Mesenchymal stem cell (in vitro differentiated cells and primary cell): Measurements from ENCODE around the gene HAND2.

Experiments used
- DNase-seq: peaks from one replicate; pipeline ENCODE4 v3.0.0-alpha.2; 2013
- H2AFZ ChIP-seq: one replicate; pipeline ENCODE4 v1.6.1; 2013; ENCODE audit warnings: low read depth, mild to moderate bottlenecking, control low read depth, inconsistent platforms, low read length, moderate library complexity
- H2AK5ac ChIP-seq: 2 replicates; pipeline ENCODE4 v1.6.1; 2013; ENCODE audit warnings: low read length, moderate library complexity, mild to moderate bottlenecking, inconsistent platforms; ENCODE audit not compliant: severe bottlenecking
- H2BK120ac ChIP-seq: one replicate; pipeline ENCODE4 v1.6.1; 2013; ENCODE audit warnings: low read depth, mild to moderate bottlenecking, inconsistent platforms, low read length, moderate library complexity
- H2BK12ac ChIP-seq, 2 experiments: one replicate each; pipeline ENCODE4 v1.6.1; 2013; ENCODE audit warnings: inconsistent platforms in 2 of 2, low read length in 2 of 2, mild to moderate bottlenecking in 2 of 2, moderate library complexity in 2 of 2, control low read depth in 1 of 2
- H2BK15ac ChIP-seq: one replicate; pipeline ENCODE4 v1.6.1; 2013; ENCODE audit warnings: mild to moderate bottlenecking, low read depth, inconsistent platforms; ENCODE audit not compliant: poor library complexity, severe bottlenecking
- H2BK5ac ChIP-seq: 2 replicates; pipeline ENCODE4 v1.6.1; 2013; ENCODE audit warnings: low read depth, mild to moderate bottlenecking, low read length, control low read depth, inconsistent platforms; ENCODE audit not compliant: poor library complexity, severe bottlenecking
- H3K14ac ChIP-seq, 2 experiments: one replicate each; pipeline ENCODE4 v1.6.1; 2013; ENCODE audit warnings: inconsistent platforms in 2 of 2, low read length in 2 of 2, control low read depth in 1 of 2, mild to moderate bottlenecking in 1 of 2, moderate library complexity in 1 of 2
- H3K18ac ChIP-seq, 2 experiments: one replicate each; pipeline ENCODE4 v1.6.1; 2013; ENCODE audit warnings: inconsistent platforms in 2 of 2, low read length in 2 of 2, control low read depth in 1 of 2, low read depth in 1 of 2, mild to moderate bottlenecking in 1 of 2
- H3K23ac ChIP-seq, 2 experiments: one replicate each; pipeline ENCODE4 v1.6.1; 2013; ENCODE audit warnings: inconsistent platforms in 2 of 2, low read length in 2 of 2, mild to moderate bottlenecking in 2 of 2, moderate library complexity in 2 of 2, control low read depth in 1 of 2
- H3K27ac ChIP-seq: 2 replicates; pipeline ENCODE4 v1.5.1; 2013; ENCODE audit warnings: mild to moderate bottlenecking, moderate library complexity, low read length, control low read depth, inconsistent platforms; ENCODE audit not compliant: poor library complexity, severe bottlenecking
- H3K27me3 ChIP-seq, 2 experiments: 2 replicates each; pipeline versions ENCODE4 v1.6.1 to v1.7.0; 2013; ENCODE audit warnings: low read length in 2 of 2, mild to moderate bottlenecking in 2 of 2, moderate library complexity in 2 of 2, control low read depth in 1 of 2, inconsistent platforms in 1 of 2; ENCODE audit not compliant: control insufficient read depth in 1 of 2, insufficient read depth in 1 of 2
- H3K36me3 ChIP-seq, 2 experiments: 2 replicates each; pipeline versions ENCODE4 v1.6.1 to v1.7.0; 2013; ENCODE audit warnings: low read length in 2 of 2, control low read depth in 1 of 2, inconsistent platforms in 1 of 2, low read depth in 1 of 2, mild to moderate bottlenecking in 1 of 2; ENCODE audit not compliant: insufficient read depth in 2 of 2, control insufficient read depth in 1 of 2
- H3K4ac ChIP-seq, 2 experiments: one replicate each; pipeline ENCODE4 v1.6.1; 2013; ENCODE audit warnings: inconsistent platforms in 2 of 2, low read length in 2 of 2, mild to moderate bottlenecking in 2 of 2, moderate library complexity in 2 of 2, control low read depth in 1 of 2, low read depth in 1 of 2
- H3K4me1 ChIP-seq: 2 replicates; pipeline ENCODE4 v1.6.1; 2013; ENCODE audit warnings: low read depth, low read length, control low read depth; ENCODE audit not compliant: control insufficient read depth, insufficient read depth
- H3K4me2 ChIP-seq: 2 replicates; pipeline ENCODE4 v1.6.1; 2013; ENCODE audit warnings: low read length, mild to moderate bottlenecking, inconsistent platforms; ENCODE audit not compliant: poor library complexity, severe bottlenecking
- H3K4me3 ChIP-seq, 2 experiments: 2 replicates each; pipeline versions ENCODE4 v1.5.1 to v1.7.0; 2013; ENCODE audit warnings: low read length in 2 of 2, mild to moderate bottlenecking in 2 of 2, control low read depth in 1 of 2, low read depth in 1 of 2; ENCODE audit not compliant: insufficient read depth in 1 of 2
- H3K79me1 ChIP-seq: replicated peaks from 2 replicates; pipeline ENCODE4 v1.6.1; 2013; ENCODE audit warnings: mild to moderate bottlenecking, control low read depth, low read length, inconsistent platforms; ENCODE audit not compliant: poor library complexity, severe bottlenecking
- H3K9ac ChIP-seq: 2 replicates; pipeline ENCODE4 v1.7.0; 2013; ENCODE audit warnings: mild to moderate bottlenecking, low read length, moderate library complexity
- H3K9me3 ChIP-seq: 2 replicates; pipeline ENCODE4 v1.7.0; 2013; ENCODE audit warnings: mild to moderate bottlenecking, low read length; ENCODE audit not compliant: control insufficient read depth
- H4K8ac ChIP-seq: one replicate; pipeline ENCODE4 v1.6.1; 2013; ENCODE audit warnings: inconsistent platforms, mild to moderate bottlenecking, low read length, moderate library complexity
- H4K91ac ChIP-seq: one replicate; pipeline ENCODE4 v1.6.1; 2013; ENCODE audit warnings: mild to moderate bottlenecking, low read length, inconsistent platforms
- WGBS: methylation state at CpG from one replicate; pipeline ENCODE4 v1.1.7; 2013; ENCODE audit warnings: mixed read lengths; 5-methylcytosine and 5-hydroxymethylcytosine counted together

The HAND2 gene

DNA sequence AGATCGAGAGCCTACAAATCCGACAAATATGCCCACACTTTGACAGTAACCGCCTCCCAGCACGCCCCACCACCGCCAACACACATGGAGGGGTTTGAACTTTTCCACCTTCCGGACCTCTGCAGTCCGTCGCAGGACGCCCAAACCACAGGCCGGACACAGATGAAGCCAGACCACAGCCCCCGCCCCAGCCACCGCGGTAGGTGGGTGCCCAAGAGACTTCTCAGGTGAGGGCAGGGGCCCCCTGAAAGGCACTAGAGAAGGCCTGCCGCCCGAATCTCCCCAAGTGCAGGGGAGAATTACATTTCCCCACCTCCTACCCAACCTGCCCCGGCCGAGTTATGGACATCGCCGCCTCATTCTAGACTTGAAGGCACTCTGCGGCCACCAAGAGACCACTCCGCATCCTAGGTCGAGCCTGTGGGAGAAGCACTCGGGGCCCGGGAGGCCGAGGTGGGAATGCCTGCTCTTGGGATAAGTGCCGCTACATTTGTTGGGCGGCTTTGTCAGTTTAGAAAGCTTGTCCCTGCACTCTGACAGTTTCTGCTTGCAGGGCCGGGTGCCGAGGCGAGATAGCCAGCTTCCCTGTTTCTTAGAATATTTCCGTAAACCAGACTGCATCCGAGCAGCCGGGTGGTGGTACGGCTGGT lies 21.5 kb downstream of the HAND2 start:
- Histone ChIP-seq H3K9me3 (no peaks in the 10 kb centered on the region), H3K23ac (no peak overlapping the region), H2BK120ac (peak overlapping the region; percentile 40), H2AFZ (no peak overlapping the region), H3K4ac (peak overlapping the region; percentile 7 to 62), H2BK12ac (peak overlapping the region in 1 of 2 experiments; percentile 80), H3K79me1 (no peaks in the 10 kb centered on the region), H3K14ac (no peak overlapping the region), H3K4me3 (peak overlapping the region in 1 of 2 experiments; percentile 80), H2BK15ac (no peak overlapping the region), H4K91ac (peak overlapping the region; percentile 81), H4K8ac (peak overlapping the region; percentile 96), H3K36me3 (peaks cover 7 to 15% of the 10 kb centered on the region in 2 experiments), H3K27me3 (peaks cover 0 to 96% of the 10 kb centered on the region in 2 experiments), H3K9ac (peak overlapping the region; percentile 92), H3K4me1 (peaks cover 7% of the 10 kb centered on the region), H3K4me2 (no peak overlapping the region), H2AK5ac (no peak overlapping the region), H3K18ac (peak overlapping the region; percentile 44 to 98), H3K27ac (no peak overlapping the region), H2BK5ac (no peak overlapping the region)
- DNase-seq: no peak
- 36% methylated on average over 34 of the region's 34 CpGs for WGBS

DNA sequence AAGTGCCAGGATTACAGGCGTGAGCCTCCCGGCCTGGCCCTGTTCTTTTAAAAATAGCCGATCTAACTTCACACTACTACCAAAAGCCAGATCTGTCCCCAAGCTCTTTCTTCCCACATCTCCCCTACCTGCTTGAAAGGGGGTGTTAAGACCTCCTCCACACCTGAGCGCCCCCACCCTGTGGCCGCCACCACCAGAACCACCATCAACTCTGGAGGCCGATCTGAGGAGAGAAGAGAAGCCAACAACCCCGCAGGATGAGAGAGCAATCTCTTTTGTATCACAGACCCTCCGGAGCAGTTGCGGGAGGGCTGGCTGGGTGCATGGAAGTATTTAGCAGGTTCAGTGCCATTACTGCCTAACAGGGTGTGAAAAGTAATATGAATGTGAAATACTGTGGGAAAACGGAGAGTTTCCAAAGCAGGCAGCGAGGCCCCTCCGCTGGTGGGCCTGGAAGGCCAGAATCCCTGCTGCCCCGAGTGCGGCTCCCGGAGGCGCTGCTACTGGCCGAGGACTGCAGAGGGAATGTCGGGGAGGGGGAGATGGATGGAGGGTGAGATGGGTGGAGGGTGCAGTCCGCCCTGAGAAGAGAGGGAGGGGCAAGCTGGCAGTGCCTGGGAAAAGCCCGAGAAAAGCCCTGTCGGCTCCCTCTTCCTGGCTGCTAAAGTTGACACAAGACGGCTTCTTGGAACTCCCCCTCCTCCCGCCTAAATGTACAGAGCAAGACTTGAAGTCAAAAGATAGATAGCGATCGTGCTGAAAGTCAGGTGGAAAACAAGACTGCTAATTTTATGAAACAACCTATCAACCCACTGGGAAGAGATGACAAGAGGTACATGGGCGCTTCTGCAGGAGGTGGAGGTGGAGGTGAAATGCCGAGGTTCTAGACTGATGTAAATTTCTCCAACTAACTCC lies 22.3 kb downstream of the HAND2 start:
- H2AFZ ChIP-seq: no peak overlapping the region
- no peak overlapping the region for H3K9ac ChIP-seq

DNA sequence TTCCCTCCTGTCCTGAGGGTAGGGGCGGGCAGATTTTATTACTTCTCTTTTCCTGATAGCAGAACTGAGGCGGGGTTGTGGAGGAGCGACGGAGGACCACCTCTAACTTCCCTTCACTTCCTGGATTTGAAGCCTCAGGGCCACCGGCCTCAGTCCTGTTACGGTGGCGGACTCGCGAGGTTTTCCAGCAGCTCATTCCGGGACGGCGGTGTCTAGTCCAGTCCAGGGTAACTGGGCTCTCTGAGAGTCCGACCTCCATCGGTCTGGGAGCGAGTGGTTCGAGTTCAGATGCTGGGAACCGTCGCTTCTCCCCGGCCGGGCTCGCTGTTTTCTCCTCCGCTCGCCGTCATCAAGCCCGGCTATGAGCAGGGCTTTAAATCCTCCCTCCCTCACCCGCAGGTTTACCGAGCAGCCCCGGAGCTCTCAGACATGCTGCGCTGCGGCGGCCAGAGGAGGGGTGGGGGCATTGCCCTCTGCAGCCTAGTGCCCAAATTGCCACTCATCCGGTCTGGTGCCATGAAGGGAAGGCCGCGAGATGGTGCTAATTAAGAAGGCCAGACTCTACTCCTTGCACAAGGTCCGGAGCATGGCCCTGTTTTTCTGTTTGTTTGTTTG lies 23.3 kb downstream of the HAND2 start:
- WGBS: 23% methylated on average over 32 of the region's 35 CpGs
- peak overlapping the region; percentile 44 for H3K4me2 ChIP-seq

More for the DNA sequence above, 22.3 kb downstream of the HAND2 start:
- Histone ChIP-seq H3K27ac (no peak overlapping the region), H4K91ac (no peak overlapping the region), H3K36me3 (peaks cover 7 to 15% of the 10 kb centered on the region in 2 experiments), H2BK5ac (no peak overlapping the region), H2BK15ac (no peak overlapping the region), H3K4me2 (no peak overlapping the region), H3K79me1 (no peaks in the 10 kb centered on the region), H4K8ac (peak overlapping the region; percentile 76), H3K4me1 (peaks cover 7% of the 10 kb centered on the region), H2AK5ac (no peak overlapping the region), H3K4me3 (no peak overlapping the region), H3K4ac (no peak overlapping the region), H2BK12ac (peak overlapping the region; percentile 19 to 70), H3K9me3 (no peaks in the 10 kb centered on the region), H3K18ac (peak overlapping the region; percentile 13 to 41), H3K23ac (no peak overlapping the region), H3K14ac (no peak overlapping the region), H3K27me3 (peaks cover 3 to 96% of the 10 kb centered on the region in 2 experiments), H2BK120ac (peak overlapping the region; percentile 75)
- no peak for DNase-seq
- 64% methylated on average over 24 of the region's 27 CpGs for WGBS

More for the DNA sequence above, 23.3 kb downstream of the HAND2 start:
- H3K4me3 ChIP-seq: peak overlapping the region in 1 of 2 experiments; percentile 9
- H2BK120ac ChIP-seq: peak overlapping the region; percentile 82
- no peak overlapping the region for H3K9ac ChIP-seq
- peak overlapping the region in 1 of 2 experiments; percentile 46 for H2BK12ac ChIP-seq
- no peak overlapping the region for H3K27ac ChIP-seq
- H3K79me1 ChIP-seq: no peaks in the 10 kb centered on the region
- H3K36me3 ChIP-seq: peaks cover 7 to 11% of the 10 kb centered on the region in 2 experiments
- H3K23ac ChIP-seq: no peak overlapping the region
- H4K91ac ChIP-seq: peak overlapping the region; percentile 57
- no peak for DNase-seq
- H2AK5ac ChIP-seq: no peak overlapping the region
- H3K14ac ChIP-seq: no peak overlapping the region
- no peak overlapping the region for H2BK5ac ChIP-seq
- peak overlapping the region in 1 of 2 experiments; percentile 54 for H3K4ac ChIP-seq
- peak overlapping the region; percentile 89 for H4K8ac ChIP-seq
- peaks cover 7% of the 10 kb centered on the region for H3K4me1 ChIP-seq
- H3K9me3 ChIP-seq: no peaks in the 10 kb centered on the region
- H3K18ac ChIP-seq: peak overlapping the region; percentile 52 to 69
- H3K27me3 ChIP-seq: peaks cover 11 to 96% of the 10 kb centered on the region in 2 experiments
- no peak overlapping the region for H2AFZ ChIP-seq
- H2BK15ac ChIP-seq: no peak overlapping the region
